Panc1 (cell line): ENCODE data around the gene NEMP1.
"Not testable (repeated sequence)": the region's sequence is repeated elsewhere in the genome, so short reads cannot be mapped to it uniquely, and the experiment has no call there.

Source experiments
- CTCF ChIP-seq: fragments of 450-650 bp; IDR thresholded peaks from 2 replicates; pipeline ENCODE4 v1.5.1; 2017; ENCODE audit warnings: mild to moderate bottlenecking
- POLR2AphosphoS5 ChIP-seq: IDR thresholded peaks from 2 replicates; pipeline ENCODE4 v1.6.1; 2012; ENCODE audit warnings: mild to moderate bottlenecking, low read depth, low read length, moderate library complexity
- REST ChIP-seq, 2 experiments: IDR thresholded peaks; 2 replicates each; pipeline ENCODE4 v1.6.1; 2011 to 2012; ENCODE audit warnings: low read depth in 2 of 2, control low read depth in 1 of 2, low read length in 1 of 2, mild to moderate bottlenecking in 1 of 2, moderate library complexity in 1 of 2; ENCODE audit not compliant: insufficient read depth in 1 of 2

- not testable (repeated sequence) for TF ChIP-seq CTCF; POLR2AphosphoS5; REST (IDR thresholded peaks at IDR 0.05; ENCODE audit: insufficient read depth in 1 of 2, low read depth in 2 of 2, low read length in 1 of 2)
These were observed 4.8 kb downstream of the NEMP1 start for GRCh38 chr12:57073566-57074450.
